Chondrocyte (in vitro differentiated cells): ENCODE measurements around the gene WDR62. TPM values are rescaled to one million over a fixed set of nuclear protein-coding genes. Genes with fewer than 3 reads are reported as not detected.

Experiments used
- DNase-seq: peaks from one replicate; pipeline ENCODE4 v3.0.0; 2021; ENCODE audit warnings: mixed read lengths, low spot score
- H3K27ac Mint-ChIP-seq: one replicate; pipeline ENCODE4 v1.8.0; 2021; ENCODE audit warnings: mild to moderate bottlenecking, moderate library complexity, mixed read lengths; ENCODE audit not compliant: unreplicated experiment
- H3K27me3 Mint-ChIP-seq: 2 replicates; pipeline ENCODE4 v1.8.0; 2021; ENCODE audit warnings: low read depth, mixed read lengths
- H3K36me3 Mint-ChIP-seq: 2 replicates; pipeline ENCODE4 v1.8.0; 2021; ENCODE audit warnings: low read depth, mixed read lengths
- H3K4me1 Mint-ChIP-seq: 2 replicates; pipeline ENCODE4 v1.8.0; 2021; ENCODE audit warnings: low read depth, mild to moderate bottlenecking, mixed read lengths
- H3K4me3 Mint-ChIP-seq: one replicate; pipeline ENCODE4 v1.8.0; 2021; ENCODE audit warnings: mild to moderate bottlenecking, moderate library complexity, mixed read lengths; ENCODE audit not compliant: unreplicated experiment
- H3K9me3 Mint-ChIP-seq: 2 replicates; pipeline ENCODE4 v1.8.0; 2021; ENCODE audit warnings: low read depth, mixed read lengths
- total RNA-seq: library from RNA; stranded (reverse); gene quantifications from 3 replicates; pipeline ENCODE4 v1.2.1, GENCODE V29; 2021
- TF ChIP-seq, protein P1 (sequence below): fragments of 200-600 bp; sonication (generic); IDR thresholded peaks from 2 replicates; pipeline ENCODE4 v1.5.0; 2021; ENCODE audit warnings: antibody characterized with exemption, mild to moderate bottlenecking, moderate library complexity

WDR62 gene
- total RNA-seq, 1 donor from 2014 or later = 3.0 TPM

DNA sequence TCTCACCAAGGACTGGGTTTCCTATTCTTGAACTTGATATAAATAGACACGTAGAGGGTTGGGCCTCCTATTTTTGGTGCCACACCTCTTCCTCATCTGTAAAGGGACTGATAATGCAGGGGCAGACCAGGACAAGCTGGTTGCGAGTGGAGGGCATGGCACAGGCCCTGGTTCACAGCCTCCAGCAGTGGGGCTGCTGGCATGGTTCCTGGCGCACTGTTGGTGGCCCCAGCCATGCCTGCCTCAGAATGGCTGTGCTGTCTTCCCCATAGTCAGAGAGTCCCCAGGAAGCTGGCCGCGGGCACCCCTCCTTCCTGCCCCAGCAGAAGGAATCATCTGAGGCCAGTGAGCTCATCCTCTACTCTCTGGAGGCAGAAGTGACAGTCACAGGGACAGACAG, 45.8 kb downstream of the WDR62 start:
- Mint-ChIP-seq H3K27ac (no peak overlapping the region), H3K9me3 (no peaks in the 10 kb centered on the region), H3K4me3 (no peak overlapping the region), H3K4me1 (no peaks in the 10 kb centered on the region), H3K36me3 (peaks cover 2% of the 10 kb centered on the region), H3K27me3 (no peaks in the 10 kb centered on the region)
- TF ChIP-seq, protein P1, sequence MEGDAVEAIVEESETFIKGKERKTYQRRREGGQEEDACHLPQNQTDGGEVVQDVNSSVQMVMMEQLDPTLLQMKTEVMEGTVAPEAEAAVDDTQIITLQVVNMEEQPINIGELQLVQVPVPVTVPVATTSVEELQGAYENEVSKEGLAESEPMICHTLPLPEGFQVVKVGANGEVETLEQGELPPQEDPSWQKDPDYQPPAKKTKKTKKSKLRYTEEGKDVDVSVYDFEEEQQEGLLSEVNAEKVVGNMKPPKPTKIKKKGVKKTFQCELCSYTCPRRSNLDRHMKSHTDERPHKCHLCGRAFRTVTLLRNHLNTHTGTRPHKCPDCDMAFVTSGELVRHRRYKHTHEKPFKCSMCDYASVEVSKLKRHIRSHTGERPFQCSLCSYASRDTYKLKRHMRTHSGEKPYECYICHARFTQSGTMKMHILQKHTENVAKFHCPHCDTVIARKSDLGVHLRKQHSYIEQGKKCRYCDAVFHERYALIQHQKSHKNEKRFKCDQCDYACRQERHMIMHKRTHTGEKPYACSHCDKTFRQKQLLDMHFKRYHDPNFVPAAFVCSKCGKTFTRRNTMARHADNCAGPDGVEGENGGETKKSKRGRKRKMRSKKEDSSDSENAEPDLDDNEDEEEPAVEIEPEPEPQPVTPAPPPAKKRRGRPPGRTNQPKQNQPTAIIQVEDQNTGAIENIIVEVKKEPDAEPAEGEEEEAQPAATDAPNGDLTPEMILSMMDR = no peak
- DNase-seq = no peak

DNA sequence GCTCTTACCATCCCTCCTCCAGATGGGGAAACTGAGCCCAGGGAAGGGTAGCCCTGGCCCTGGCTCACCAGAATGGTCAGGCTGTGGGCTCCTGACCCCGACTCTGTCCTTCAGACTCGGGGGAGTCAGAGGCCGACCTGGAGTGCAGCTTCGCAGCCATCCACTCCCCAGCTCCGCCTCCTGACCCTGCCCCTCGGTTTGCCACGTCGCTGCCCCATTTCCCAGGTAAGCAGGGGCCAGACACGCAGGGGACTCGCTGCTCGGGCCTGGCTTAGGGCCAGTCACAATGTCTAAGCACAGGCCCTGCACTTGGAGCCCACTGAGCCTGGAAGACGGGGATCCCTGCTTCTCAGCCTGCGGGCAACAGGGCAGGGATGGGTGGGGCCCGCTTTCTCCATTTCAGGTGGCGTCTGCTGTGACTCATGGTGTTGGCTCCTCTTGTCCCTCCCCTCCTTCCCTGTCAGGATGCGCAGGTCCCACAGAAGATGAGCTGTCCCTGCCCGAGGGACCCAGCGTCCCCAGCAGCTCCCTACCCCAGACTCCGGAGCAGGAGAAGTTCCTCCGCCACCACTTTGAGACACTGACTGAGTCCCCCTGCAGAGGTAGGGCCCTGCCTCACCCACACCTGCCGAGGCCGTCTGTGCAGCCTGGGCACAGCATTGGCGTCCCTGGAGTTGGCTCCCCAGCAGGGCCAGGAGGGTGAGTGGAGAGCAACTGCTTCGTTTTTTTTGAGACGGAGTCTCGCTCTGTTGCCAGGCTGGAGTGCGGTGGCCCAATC, 47.0 kb downstream of the WDR62 start:
- peaks cover 2% of the 10 kb centered on the region for H3K36me3 Mint-ChIP-seq
- no peaks in the 10 kb centered on the region for H3K27me3 Mint-ChIP-seq
- TF ChIP-seq, protein P1 = no peak
- no peaks in the 10 kb centered on the region for H3K9me3 Mint-ChIP-seq
- H3K4me1 Mint-ChIP-seq = no peaks in the 10 kb centered on the region
- DNase-seq = no peak
- H3K27ac Mint-ChIP-seq = no peak overlapping the region
- no peak overlapping the region for H3K4me3 Mint-ChIP-seq

DNA sequence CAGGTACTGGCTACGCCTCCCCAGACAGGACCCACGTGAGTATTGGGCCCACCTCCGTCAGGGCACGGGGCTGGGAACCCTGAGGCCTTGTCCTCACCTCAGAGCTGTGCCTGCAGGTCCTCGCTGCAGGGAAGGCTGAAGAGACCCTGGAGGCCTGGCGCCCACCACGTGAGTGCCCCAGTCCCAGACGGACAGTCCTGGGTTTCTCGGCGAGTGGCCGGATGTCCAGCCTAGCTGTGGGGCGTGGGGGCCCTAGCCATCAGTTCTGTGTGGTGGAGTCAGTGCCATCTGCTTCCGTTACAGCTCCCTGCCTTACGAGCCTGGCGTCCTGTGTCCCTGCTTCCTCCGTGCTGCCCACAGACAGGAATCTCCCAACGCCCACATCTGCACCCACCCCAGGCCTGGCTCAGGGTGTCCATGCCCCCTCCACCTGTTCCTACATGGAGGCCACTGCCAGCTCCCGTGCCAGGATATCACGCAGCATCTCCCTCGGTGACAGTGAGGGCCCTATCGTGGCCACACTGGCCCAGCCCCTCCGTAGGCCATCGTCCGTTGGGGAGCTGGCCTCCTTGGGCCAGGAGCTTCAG, 48.4 kb downstream of the WDR62 start:
- no peaks in the 10 kb centered on the region for H3K4me1 Mint-ChIP-seq
- DNase-seq = no peak
- no peaks in the 10 kb centered on the region for H3K9me3 Mint-ChIP-seq
- H3K36me3 Mint-ChIP-seq = peaks cover 2% of the 10 kb centered on the region
- TF ChIP-seq, protein P1 = no peak
- H3K27me3 Mint-ChIP-seq = no peaks in the 10 kb centered on the region
- H3K4me3 Mint-ChIP-seq = no peak overlapping the region
- H3K27ac Mint-ChIP-seq = no peak overlapping the region

DNA sequence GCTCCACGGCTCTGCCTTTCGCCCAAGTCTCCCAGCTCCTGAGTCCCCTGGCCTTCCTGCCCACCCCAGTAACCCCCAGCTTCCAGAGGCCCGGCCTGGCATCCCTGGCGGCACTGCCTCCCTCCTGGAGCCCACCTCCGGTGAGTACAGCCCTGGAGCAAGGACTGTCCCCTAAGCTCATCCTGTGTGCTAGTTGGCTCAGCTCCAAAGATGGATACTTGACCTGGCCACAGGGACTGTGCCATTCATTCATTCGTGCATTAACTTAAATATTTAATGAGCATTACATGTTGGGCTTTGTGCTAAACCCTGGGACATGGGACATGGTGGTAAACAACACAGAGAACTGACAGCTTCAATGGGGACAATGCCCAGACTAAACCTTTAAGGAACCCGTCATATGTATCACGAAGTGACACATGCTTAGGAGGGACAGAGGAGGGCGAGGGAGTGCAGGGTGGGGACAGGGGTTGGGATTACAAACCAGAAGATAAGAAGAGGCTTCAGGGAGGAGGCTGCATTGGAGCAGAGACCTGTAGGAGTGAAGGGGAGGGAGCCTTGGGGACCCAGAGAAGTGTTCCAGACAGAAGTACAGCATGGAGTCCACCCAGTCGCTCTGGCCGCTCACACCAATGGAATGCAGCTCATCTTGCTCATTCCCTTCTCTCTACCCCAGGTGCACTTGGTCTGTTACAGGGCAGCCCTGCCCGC, 49.3 kb downstream of the WDR62 start:
- Mint-ChIP-seq H3K27me3 (no peaks in the 10 kb centered on the region), H3K4me1 (no peaks in the 10 kb centered on the region), H3K4me3 (no peak overlapping the region), H3K9me3 (no peaks in the 10 kb centered on the region), H3K27ac (no peak overlapping the region), H3K36me3 (peaks cover 2% of the 10 kb centered on the region)
- DNase-seq = no peak
- TF ChIP-seq, protein P1 = no peak

DNA sequence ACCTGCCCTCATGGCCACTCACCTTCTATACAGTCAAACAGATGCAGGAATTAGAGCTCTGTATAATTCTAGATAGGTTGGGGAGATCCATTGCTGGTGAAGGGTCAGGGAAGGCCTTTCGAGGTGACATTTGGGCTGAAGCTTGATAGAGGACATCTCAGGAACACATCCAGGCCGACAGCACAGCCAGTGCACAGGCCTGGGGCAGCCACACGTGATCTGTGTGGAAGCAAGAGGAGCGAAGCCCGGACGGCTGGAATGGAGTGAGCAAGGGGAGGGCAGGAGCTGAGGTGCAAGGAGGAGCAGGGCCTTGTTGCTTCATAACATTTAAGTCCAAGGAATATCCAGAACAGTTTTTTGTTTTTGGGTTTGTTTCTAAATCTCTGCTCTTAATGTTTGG, 51.7 kb downstream of the WDR62 start:
- DNase-seq = no peak
- peaks cover 2% of the 10 kb centered on the region for H3K36me3 Mint-ChIP-seq
- H3K27ac Mint-ChIP-seq = no peak overlapping the region
- TF ChIP-seq, protein P1 = no peak
- H3K9me3 Mint-ChIP-seq = no peaks in the 10 kb centered on the region
- no peak overlapping the region for H3K4me3 Mint-ChIP-seq
- H3K27me3 Mint-ChIP-seq = no peaks in the 10 kb centered on the region
- no peaks in the 10 kb centered on the region for H3K4me1 Mint-ChIP-seq
